Dendritic cell treated with granulocyte-macrophage colony-stimulating factor and Interleukin-4, amounts not matched to agents 40 ng/mL and 50 ng/mL, for 4 days (primary cell): Measurements from ENCODE around the gene BCL7A.
A peak's percentile ranks its signal among the peaks of the same experiment; 100 is the strongest.

ENCODE experiments used
- H3K27ac Mint-ChIP-seq: one replicate; pipeline ENCODE4 v1.8.0; 2022; ENCODE audit warnings: mild to moderate bottlenecking, mixed read lengths
- H3K27me3 Mint-ChIP-seq: one replicate; pipeline ENCODE4 v1.8.0; 2022; ENCODE audit warnings: mild to moderate bottlenecking, mixed read lengths
- H3K36me3 Mint-ChIP-seq: one replicate; pipeline ENCODE4 v1.8.0; 2022; ENCODE audit warnings: low read depth, mixed read lengths
- H3K4me1 Mint-ChIP-seq: one replicate; pipeline ENCODE4 v1.8.0; 2022; ENCODE audit warnings: low read depth, mixed read lengths
- H3K4me3 Mint-ChIP-seq: one replicate; pipeline ENCODE4 v1.8.0; 2022; ENCODE audit warnings: mild to moderate bottlenecking, moderate library complexity, mixed read lengths
- H3K9me3 Mint-ChIP-seq: one replicate; pipeline ENCODE4 v1.8.0; 2022; ENCODE audit warnings: mixed read lengths
- intact Hi-C: fragments of 100-400 bp; cut with micrococcal nuclease; formaldehyde crosslinking; loops from one replicate; pipeline ENCODE4 v1.15.0; 2022

Gene BCL7A

DNA sequence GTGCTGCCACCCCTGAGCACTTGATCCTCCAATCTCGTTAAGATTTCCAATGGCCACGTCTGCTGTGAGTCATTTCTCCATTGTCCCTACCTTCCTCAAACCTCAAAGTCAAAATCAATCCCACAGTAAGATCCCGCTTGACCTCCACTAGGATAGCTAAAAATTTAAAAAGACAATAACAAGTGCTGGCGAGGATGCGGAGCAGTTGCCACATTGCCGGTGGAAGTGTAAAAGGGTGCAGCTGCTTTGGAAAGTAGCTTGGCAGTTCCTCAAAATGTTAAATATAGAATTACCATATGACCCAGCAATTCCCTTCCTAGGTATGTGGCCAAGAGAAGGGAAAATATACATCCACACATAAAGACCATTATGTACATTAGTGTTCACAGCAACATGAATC lies 9.5 kb upstream of the BCL7A start:
- Mint-ChIP-seq H3K27ac (no peak overlapping the region), H3K27me3 (no peaks in the 10 kb centered on the region), H3K36me3 (no peaks in the 10 kb centered on the region), H3K4me1 (peaks cover 32% of the 10 kb centered on the region), H3K4me3 (no peak overlapping the region), H3K9me3 (no peaks in the 10 kb centered on the region)
- intact Hi-C loops: no loop called here

DNA sequence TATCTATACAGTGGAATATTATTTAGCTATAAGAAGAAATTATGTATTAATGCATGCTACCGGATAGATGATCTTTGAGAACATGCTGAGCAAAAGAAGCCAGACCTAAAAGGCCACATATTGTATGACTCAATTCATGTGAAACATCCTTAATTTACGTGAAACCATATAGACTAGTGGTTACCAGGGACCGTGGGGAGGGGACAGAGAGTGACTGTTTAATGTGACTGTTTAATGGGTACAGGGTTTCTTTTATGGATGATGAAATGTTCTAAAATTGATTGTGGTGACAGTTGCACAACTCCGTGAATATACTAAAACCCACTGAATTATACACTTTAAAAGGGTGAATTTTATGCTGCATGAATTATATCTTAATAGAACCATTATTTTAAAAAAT lies 8.5 kb upstream of the BCL7A start:
- intact Hi-C loops: no loop called here
- H3K27ac Mint-ChIP-seq: no peak overlapping the region
- peaks cover 32% of the 10 kb centered on the region for H3K4me1 Mint-ChIP-seq
- H3K36me3 Mint-ChIP-seq: no peaks in the 10 kb centered on the region
- no peaks in the 10 kb centered on the region for H3K9me3 Mint-ChIP-seq
- no peaks in the 10 kb centered on the region for H3K27me3 Mint-ChIP-seq
- H3K4me3 Mint-ChIP-seq: no peak overlapping the region

DNA sequence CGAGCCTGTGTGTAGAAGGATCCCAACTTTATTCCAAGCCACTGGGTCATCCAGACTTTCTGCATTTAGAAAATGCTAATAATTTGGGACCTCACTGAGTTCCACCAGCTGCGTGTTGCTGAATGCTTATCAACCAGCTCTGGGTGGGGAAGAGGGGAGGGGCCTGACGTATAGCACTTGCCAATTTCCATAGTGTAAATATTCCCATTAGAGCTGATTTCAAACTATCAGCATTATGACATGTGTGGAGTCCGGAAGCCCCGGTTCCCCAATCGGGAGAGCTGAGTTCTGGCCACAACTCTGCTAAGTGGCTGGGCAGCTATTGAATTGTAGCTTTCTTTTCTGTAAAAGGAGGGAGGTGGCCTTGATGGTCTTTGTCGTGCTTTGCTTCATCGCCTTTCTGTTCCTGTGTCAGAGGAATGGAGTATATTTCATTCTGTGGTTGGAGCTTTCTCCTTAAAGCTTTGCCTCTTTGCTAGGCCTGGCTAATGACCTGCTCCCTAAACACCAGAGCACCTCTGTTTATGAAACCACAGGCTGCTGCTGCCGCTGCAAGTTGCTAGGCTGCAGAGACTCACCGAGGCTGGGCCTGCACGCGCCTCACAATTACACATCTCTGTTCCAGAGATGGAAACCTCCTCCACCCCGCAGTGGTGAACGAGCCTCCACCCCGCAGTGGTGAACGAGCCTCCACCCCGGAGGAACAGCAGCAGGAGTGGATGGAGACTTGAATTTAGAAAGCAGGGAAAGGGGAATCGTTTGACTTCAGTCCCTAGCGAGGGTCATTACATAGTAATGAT lies 7.7 kb upstream of the BCL7A start:
- Mint-ChIP-seq H3K27me3 (peaks cover 2% of the 10 kb centered on the region), H3K9me3 (peaks cover 8% of the 10 kb centered on the region), H3K4me1 (peaks cover 34% of the 10 kb centered on the region), H3K27ac (no peak overlapping the region), H3K4me3 (no peak overlapping the region), H3K36me3 (peaks cover 3% of the 10 kb centered on the region)
- intact Hi-C loops: no loop called here

- intact Hi-C loops: no loop called here
- H3K9me3 Mint-ChIP-seq: peaks cover 16% of the 10 kb centered on the region
- peaks cover 11% of the 10 kb centered on the region for H3K36me3 Mint-ChIP-seq
- peaks cover 41% of the 10 kb centered on the region for H3K4me1 Mint-ChIP-seq
- H3K27ac Mint-ChIP-seq: no peak overlapping the region
- H3K4me3 Mint-ChIP-seq: no peak overlapping the region
- peaks cover 7% of the 10 kb centered on the region for H3K27me3 Mint-ChIP-seq
Observed at GRCh38 chr12:122014781-122015180, 6.9 kb upstream of the BCL7A start.

- Mint-ChIP-seq H3K27me3 (peaks cover 32% of the 10 kb centered on the region), H3K27ac (no peak overlapping the region), H3K4me1 (peaks cover 30% of the 10 kb centered on the region), H3K9me3 (peaks cover 17% of the 10 kb centered on the region), H3K4me3 (no peak overlapping the region), H3K36me3 (peaks cover 18% of the 10 kb centered on the region)
- intact Hi-C loops: no loop called here
Observed at GRCh38 chr12:122018457-122018856, 3.2 kb upstream of the BCL7A start.

DNA sequence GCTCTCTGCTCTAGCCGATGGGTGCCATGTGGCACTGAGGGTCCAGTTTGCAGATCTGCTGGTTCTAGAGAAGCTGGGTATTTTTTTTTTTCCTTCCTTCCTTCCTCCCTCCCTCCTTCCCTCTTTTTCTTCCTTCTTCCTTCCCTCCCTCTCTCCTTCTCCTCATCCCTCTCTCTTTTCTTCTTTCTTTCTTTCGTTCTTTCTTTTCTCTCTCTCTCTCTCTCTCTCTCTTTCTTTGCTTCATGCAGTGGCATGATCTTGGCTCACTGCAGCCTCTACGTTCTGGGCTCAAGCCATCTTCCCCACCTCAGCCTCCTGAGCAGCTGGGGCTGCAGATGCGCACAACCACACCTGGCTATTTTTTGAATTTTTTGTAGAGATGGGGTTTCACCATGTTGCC lies 2.7 kb upstream of the BCL7A start:
- H3K4me1 Mint-ChIP-seq: peaks cover 28% of the 10 kb centered on the region
- intact Hi-C loops: no loop called here
- peaks cover 17% of the 10 kb centered on the region for H3K9me3 Mint-ChIP-seq
- peaks cover 18% of the 10 kb centered on the region for H3K36me3 Mint-ChIP-seq
- peaks cover 35% of the 10 kb centered on the region for H3K27me3 Mint-ChIP-seq
- H3K4me3 Mint-ChIP-seq: no peak overlapping the region
- H3K27ac Mint-ChIP-seq: no peak overlapping the region

GRCh38 chr12:122020795-122021192 lies 890 bp upstream of the BCL7A start:
- Mint-ChIP-seq H3K9me3 (peaks cover 17% of the 10 kb centered on the region), H3K4me1 (peaks cover 24% of the 10 kb centered on the region), H3K4me3 (peak overlapping the region; percentile 74), H3K27me3 (peaks cover 36% of the 10 kb centered on the region), H3K36me3 (peaks cover 26% of the 10 kb centered on the region), H3K27ac (no peak overlapping the region)
- intact Hi-C loops: loop anchor here (5.0 kb wide), 1 partner anchor 103 kb away; the partner anchor contains the start of gene CFAP251

DNA sequence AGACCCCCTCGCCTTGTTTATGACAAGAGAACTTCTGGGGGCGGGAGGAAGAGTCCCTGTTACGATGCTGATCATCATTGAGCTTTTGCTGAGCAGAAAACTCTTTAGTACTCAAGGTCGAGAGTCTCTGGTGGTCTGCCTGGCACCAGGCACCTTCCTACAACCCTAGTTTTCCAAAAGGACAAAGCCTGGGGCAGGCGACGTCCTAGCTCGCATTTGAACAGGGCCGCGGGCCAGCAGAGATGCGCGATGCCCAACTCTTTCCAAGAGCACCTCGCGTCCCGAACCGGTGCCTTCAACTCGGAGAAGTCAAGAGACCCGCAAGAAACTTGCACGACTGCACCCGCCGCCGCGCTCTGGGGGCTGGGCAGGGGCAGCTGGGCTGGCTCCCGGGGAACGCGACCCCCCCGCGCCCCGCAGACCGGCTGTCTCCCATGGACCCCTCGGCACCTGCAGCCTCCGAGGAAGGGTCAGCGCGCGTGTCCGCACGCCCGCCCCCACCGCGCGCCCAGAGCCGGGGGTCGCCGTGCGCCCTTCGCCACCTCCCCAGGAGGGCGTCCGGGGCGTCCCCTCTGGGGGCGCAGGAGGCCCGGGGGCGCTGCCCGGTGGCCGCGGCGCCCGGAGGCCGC lies 377 bp upstream of the BCL7A start:
- intact Hi-C loops: loop anchor here (5.0 kb wide), 1 partner anchor 104 kb away; the partner anchor contains the start of gene CFAP251
- peaks cover 26% of the 10 kb centered on the region for H3K36me3 Mint-ChIP-seq
- peak overlapping the region; percentile 96 for H3K4me3 Mint-ChIP-seq
- peaks cover 25% of the 10 kb centered on the region for H3K4me1 Mint-ChIP-seq
- peaks cover 17% of the 10 kb centered on the region for H3K9me3 Mint-ChIP-seq
- peaks cover 36% of the 10 kb centered on the region for H3K27me3 Mint-ChIP-seq
- peak overlapping the region; percentile 92 for H3K27ac Mint-ChIP-seq

GRCh38 chr12:122022393-122023338 lies 982 bp downstream of the BCL7A start:
- H3K27me3 Mint-ChIP-seq: peaks cover 36% of the 10 kb centered on the region
- H3K27ac Mint-ChIP-seq: peak overlapping the region; percentile 92
- peaks cover 34% of the 10 kb centered on the region for H3K4me1 Mint-ChIP-seq
- H3K4me3 Mint-ChIP-seq: peak overlapping the region; percentile 81
- H3K36me3 Mint-ChIP-seq: peaks cover 26% of the 10 kb centered on the region
- H3K9me3 Mint-ChIP-seq: peaks cover 17% of the 10 kb centered on the region
- intact Hi-C loops: loop anchor here (5.0 kb wide), 1 partner anchor 105 kb away; the partner anchor contains the start of gene CFAP251

DNA sequence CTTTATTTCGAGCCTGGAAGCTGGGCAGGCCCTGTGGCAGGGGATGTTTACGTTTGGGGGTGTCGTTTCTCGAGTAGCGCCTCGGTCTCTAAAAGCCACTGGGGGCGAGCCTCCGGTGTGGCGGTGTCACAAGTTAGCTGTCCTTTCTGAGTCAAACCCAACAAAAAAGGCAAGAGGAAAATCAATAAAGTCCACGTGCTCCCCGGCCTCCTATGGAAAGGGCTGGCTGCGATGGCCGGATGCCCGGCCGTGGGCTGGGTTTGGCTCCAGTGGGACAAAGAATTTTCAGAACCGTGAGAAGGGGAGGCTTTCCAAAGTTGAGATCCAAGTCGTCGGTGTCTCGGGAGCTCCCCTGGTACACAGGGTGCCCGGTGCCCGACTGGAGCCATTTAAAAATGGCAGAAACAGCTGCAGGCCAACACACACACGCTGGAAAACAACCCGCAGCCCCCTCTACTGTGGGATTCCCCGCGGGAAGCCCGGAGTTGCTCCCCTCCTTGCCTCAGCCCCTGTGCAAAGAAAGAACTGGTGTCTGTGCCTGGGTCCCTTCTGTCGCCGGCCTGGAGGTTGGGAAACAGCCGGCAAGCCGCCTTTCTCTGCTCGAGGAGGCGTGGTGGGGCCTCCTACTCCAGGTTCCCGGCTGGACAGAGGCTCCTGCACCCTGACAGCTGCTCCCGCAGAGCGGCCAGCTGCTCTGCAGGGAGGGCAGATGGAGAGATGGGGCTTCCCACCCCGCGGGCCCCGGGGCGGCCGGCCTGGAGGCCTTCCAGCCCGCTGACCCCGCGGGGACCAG lies 1.9 kb downstream of the BCL7A start:
- intact Hi-C loops: loop anchor here (5.0 kb wide), 1 partner anchor 106 kb away; the partner anchor contains the start of gene CFAP251
- peaks cover 36% of the 10 kb centered on the region for H3K4me1 Mint-ChIP-seq

DNA sequence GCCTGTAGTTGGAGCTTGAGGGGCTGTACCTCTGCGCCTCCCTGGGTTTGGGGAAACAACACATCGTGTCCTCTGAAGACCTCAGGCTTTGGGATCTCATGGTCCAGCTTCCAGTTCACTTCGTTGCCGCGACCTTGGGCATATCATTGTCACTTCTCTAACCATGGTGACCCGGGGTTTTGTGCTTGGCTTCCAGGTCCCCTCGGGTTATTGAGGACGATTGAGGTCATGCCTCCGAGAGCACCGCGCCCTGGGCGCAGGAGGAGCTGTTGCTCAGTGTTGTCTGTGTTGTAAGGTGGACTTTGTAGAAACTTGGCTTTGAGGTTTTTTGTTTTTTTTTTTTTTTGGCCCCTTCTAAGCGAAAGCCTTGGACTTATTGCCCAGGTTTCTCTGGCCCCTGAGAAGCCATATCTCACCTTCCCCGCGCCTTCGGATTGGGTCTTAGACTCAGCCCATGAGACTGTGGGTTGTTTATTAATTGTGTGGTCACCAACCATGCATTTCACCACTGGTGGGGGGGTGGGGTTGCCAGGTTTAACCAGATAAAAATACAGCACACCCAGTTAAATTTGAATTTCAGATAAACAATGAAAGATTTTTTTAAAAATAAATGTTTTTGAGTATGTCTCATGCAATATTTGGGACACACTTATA lies 2.6 kb downstream of the BCL7A start:
- H3K36me3 Mint-ChIP-seq: peaks cover 20% of the 10 kb centered on the region
- intact Hi-C loops: loop anchor here (5.0 kb wide), 1 partner anchor 107 kb away; the partner anchor contains the start of gene CFAP251
- no peak overlapping the region for H3K4me3 Mint-ChIP-seq
- H3K4me1 Mint-ChIP-seq: peaks cover 38% of the 10 kb centered on the region
- H3K27ac Mint-ChIP-seq: no peak overlapping the region
- H3K27me3 Mint-ChIP-seq: peaks cover 32% of the 10 kb centered on the region
- H3K9me3 Mint-ChIP-seq: peaks cover 6% of the 10 kb centered on the region

More for the DNA sequence above, 1.9 kb downstream of the BCL7A start:
- peak overlapping the region; percentile 75 for H3K27ac Mint-ChIP-seq
- H3K27me3 Mint-ChIP-seq: peaks cover 36% of the 10 kb centered on the region
- H3K9me3 Mint-ChIP-seq: peaks cover 13% of the 10 kb centered on the region
- peaks cover 26% of the 10 kb centered on the region for H3K36me3 Mint-ChIP-seq
- H3K4me3 Mint-ChIP-seq: peak overlapping the region; percentile 81

GRCh38 chr12:122026706-122027333 lies 5.1 kb downstream of the BCL7A start:
- Mint-ChIP-seq H3K4me1 (peaks cover 53% of the 10 kb centered on the region), H3K36me3 (peaks cover 20% of the 10 kb centered on the region), H3K27ac (no peak overlapping the region), H3K9me3 (no peaks in the 10 kb centered on the region), H3K4me3 (no peak overlapping the region), H3K27me3 (peaks cover 12% of the 10 kb centered on the region)
- intact Hi-C loops: no loop called here
